T-helper 17 cell (primary cell): ENCODE results near the gene COX17. TPM values are rescaled to one million over a fixed set of nuclear protein-coding genes. Genes with fewer than 3 reads are reported as not detected.

Experiments
- ATAC-seq: fragments of 150-1000 bp; cut with Tn5 transposase; 2 replicates; pipeline ENCODE4 v1.10.0; 2021; ENCODE audit warnings: mild to moderate bottlenecking, moderate library complexity
- DNase-seq, 3 donors: peaks; one replicate each; pipeline versions ENCODE4 v3.0.0 to v3.0.0-alpha.2; 2020 to 2021
- H3K9me3 ChIP-seq: one replicate; pipeline ENCODE4 v1.7.0; 2013; ENCODE audit warnings: low read length, mild to moderate bottlenecking; ENCODE audit not compliant: control insufficient read depth, poor library complexity, severe bottlenecking
- H3K27ac Mint-ChIP-seq: one replicate; pipeline ENCODE4 v1.8.0; 2022; ENCODE audit warnings: mild to moderate bottlenecking, moderate library complexity, mixed read lengths
- H3K27me3 Mint-ChIP-seq: one replicate; pipeline ENCODE4 v1.8.0; 2022; ENCODE audit warnings: mixed read lengths
- H3K36me3 Mint-ChIP-seq: one replicate; pipeline ENCODE4 v1.8.0; 2022; ENCODE audit warnings: low read depth, mixed read lengths
- H3K4me1 Mint-ChIP-seq: one replicate; pipeline ENCODE4 v1.8.0; 2022; ENCODE audit warnings: mild to moderate bottlenecking, mixed read lengths
- H3K4me3 Mint-ChIP-seq: one replicate; pipeline ENCODE4 v1.8.0; 2022; ENCODE audit warnings: mild to moderate bottlenecking, moderate library complexity, mixed read lengths
- total RNA-seq, 4 donors: library from RNA in 2 of 4; stranded (reverse) in 2 of 4; gene quantifications; one replicate each; pipeline ENCODE4 v1.2.3 and lab custom pipeline; 2022 to 2026

Gene COX17
- total RNA-seq, 2 donors from 2014 or later = 26.8 to 28.9 TPM

DNA sequence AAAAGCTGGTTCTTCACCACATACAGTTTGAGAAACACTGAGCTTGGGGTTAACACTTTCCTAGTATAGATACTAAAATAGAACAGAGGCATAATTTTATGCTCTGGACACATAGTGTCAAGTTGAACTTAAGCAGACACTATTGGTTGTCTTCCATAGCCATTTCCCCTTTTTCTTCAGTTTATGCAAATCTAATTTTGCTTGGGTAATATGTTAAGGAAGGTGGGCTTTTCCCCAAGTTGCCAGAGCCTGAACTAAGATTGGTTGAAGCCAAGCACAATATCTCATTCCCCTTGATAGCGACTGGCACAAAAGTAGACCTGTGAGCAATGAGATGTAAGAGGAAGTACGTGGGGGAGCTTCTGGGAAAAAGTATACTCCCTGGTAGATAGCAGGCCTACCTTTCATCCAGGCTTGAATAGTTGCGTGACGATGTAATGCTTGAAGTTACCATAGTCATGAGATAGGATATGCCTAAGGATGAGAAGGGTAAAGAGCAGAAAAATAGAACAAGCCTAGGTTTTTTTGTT lies 12.3 kb downstream of the COX17 start:
- Mint-ChIP-seq H3K27me3 (no peaks in the 10 kb centered on the region), H3K36me3 (no peaks in the 10 kb centered on the region), H3K4me1 (peaks cover 3% of the 10 kb centered on the region), H3K4me3 (no peak overlapping the region), H3K27ac (no peak overlapping the region)
- H3K9me3 ChIP-seq = no peaks in the 10 kb centered on the region
- ATAC-seq (no peak), DNase-seq (no peak)

DNA sequence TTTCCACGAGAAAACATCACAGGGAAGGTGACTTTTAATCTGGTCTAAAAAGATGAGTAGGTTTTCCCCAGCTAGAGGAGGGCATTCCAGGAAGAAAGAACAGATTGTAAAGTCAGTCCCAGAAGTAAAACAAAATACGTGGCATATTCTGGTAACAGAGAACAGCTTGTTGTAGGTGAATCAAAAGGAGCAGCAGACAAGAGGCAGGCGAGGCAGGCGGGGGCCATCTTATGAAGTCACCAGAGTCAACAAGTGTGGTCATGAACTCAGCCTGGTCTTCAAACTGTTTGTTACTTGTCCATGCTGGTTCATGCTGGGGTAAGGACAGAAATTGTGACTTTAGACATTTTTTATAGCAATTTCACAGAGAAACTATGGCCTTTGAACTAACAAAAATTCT lies 12.8 kb downstream of the COX17 start:
- DNase-seq (no peak), ATAC-seq (no peak)
- Mint-ChIP-seq H3K36me3 (no peaks in the 10 kb centered on the region), H3K27me3 (no peaks in the 10 kb centered on the region), H3K4me1 (peaks cover 3% of the 10 kb centered on the region), H3K27ac (no peak overlapping the region), H3K4me3 (no peak overlapping the region)
- no peaks in the 10 kb centered on the region for H3K9me3 ChIP-seq

DNA sequence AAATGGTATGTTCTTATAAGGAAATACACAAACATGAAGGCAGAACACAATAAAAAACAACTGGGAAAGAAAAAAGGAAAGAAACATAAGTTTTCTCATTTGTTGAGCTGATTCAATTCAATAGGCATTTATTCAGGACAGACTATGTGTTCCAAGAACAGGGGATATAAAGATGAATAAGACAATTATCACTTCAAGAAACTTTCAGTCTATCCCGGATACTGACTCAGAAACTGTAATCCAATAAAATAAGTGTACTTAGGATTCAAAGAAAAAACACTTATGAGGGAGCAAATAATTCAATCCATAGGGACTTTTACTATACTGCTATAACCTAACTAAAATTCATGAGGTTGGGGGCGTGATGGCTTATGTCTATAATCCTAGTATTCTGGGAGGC lies 13.3 kb downstream of the COX17 start:
- H3K4me3 Mint-ChIP-seq = no peak overlapping the region

DNA sequence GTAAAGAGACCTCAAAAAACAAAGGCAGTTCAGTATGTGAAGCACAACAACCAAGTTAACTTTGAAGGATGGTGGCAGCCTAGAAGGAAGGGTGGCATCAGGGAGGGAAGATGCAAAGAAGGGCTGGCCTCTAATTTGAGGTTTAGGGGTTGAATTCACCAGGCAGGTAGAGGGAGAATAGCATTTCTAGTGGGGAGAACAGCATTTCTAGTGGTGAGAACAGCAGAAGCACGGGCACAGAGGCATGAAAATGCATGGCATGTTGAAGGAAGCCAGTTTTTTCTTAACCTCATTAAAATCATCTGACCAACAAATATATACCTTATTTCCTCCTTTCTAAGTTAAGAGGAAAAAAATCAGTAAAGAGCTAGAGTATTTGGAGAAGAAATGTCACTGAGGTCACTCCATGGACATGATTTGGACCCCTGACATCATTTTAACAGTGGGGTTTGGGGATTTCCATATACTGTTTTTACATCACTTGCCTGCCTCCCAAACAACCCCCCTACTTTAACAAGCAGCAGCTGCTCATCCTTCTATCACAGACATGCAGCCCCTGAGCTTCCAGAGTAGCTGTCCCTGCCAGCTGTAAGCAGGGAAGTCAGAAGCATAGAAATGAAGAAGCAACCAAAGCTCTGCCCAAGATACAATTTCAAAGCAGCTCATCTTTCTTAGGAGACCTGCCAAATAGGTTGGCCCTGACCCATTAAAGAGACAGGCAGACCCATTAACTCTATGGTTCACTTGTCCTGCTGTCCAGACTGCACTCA lies 14.4 kb downstream of the COX17 start:
- H3K9me3 ChIP-seq = no peaks in the 10 kb centered on the region
- peak overlapping the region; percentile 68 for H3K27ac Mint-ChIP-seq
- H3K4me3 Mint-ChIP-seq = no peak overlapping the region
- peaks cover 3% of the 10 kb centered on the region for H3K4me1 Mint-ChIP-seq
- H3K27me3 Mint-ChIP-seq = no peaks in the 10 kb centered on the region
- H3K36me3 Mint-ChIP-seq = no peaks in the 10 kb centered on the region
- DNase-seq (no peak), ATAC-seq (no peak)

More for the DNA sequence above, 13.3 kb downstream of the COX17 start:
- no peaks in the 10 kb centered on the region for H3K27me3 Mint-ChIP-seq
- ATAC-seq (no peak), DNase-seq (no peak)
- H3K36me3 Mint-ChIP-seq = no peaks in the 10 kb centered on the region
- no peak overlapping the region for H3K27ac Mint-ChIP-seq
- no peaks in the 10 kb centered on the region for H3K9me3 ChIP-seq
- peaks cover 3% of the 10 kb centered on the region for H3K4me1 Mint-ChIP-seq

DNA sequence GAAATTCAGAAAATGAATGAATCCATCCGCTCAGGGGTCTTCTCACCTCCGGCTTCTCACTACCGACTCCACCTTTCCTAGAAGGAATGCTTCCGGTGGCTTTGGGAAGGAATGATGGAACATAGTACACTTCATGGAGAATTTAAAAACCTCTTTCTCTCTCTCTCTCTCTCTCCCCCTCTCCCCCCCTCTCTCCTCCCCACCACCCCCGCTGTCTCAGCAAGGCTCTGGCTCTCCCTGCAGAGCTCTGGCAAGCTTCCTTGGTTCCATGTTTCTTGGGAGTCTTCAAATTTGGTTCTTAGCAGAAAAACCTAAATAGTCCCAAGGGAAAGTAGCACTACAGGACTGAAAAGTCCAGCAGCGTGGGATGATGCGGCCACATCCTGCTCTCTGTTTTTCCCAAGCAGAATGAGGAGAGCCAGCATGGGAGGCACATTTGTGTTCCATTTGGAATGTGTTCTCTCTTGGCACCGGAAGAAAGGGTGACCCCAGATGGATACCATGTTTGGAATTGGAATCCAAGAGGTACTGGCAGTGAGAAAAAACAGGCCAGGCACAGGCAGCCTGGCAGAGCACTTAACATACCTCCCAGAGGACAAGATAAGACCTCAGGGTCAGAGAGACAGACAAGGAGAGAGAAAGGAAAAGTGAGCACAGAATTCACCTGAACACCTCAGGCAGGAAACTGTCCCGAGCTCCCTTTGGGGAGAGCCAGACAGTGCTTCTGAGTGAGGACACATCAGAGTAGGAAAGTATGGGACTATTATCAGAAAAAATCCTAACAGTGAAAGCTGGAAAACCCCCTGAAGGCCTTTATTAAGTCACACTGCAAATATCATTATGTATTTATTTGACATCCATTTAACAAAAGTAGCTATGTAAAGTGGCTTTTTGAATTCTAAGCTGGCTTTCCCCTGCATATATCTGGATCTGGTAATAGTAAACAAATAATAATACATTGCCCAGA lies 16.4 kb downstream of the COX17 start, which contains the start of gene POPDC2:
Gene POPDC2 (minus strand): TSS at position 116 of the 967 bp plus-strand sequence. CDS start 166 bp downstream, outside the sequence.
- no peaks in the 10 kb centered on the region for H3K9me3 ChIP-seq
- DNase-seq (no peak), ATAC-seq (no peak)
- Mint-ChIP-seq H3K4me1 (peaks cover 3% of the 10 kb centered on the region), H3K27ac (peak within 1 kb of the TSS; percentile 68), H3K36me3 (peaks cover 3% of the 10 kb centered on the region), H3K27me3 (no peaks in the 10 kb centered on the region), H3K4me3 (no peak within 1 kb of the TSS)

DNA sequence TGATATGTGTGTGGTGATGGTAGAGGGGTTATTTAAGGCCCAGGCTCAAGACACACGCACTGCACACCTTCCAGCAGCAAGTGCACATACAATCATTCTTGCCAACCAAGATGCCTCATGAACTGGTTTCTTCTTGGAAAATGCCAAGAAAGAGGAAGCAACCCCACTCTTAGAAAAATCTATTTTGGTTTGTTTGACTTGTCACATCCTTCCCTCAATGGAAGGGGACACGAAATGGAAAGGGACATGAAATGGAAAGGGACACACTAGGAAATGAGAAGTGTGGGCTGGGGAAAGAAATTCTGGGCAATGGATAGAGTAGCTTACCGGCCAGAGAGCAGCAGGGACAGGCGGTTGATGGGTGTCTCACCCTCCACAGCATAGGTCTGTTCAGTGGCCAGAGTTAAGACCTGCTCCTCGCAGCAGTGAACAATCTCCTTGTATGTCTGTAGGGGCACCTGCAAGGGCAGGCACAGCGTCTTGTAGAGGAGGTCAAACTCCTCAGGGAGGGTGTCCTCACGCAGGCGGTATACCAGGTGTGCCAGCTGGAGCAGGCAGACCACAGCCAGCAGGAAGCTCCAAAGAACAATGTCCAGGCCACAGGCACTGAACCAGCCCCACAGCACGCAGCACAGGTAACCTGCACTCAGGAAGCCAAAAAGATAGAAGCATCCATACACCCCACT lies 17.5 kb downstream of the COX17 start:
- Mint-ChIP-seq H3K4me1 (peaks cover 3% of the 10 kb centered on the region), H3K36me3 (peaks cover 3% of the 10 kb centered on the region), H3K27me3 (no peaks in the 10 kb centered on the region), H3K27ac (no peak overlapping the region), H3K4me3 (no peak overlapping the region)
- ATAC-seq (no peak), DNase-seq (no peak)
- H3K9me3 ChIP-seq = no peaks in the 10 kb centered on the region

DNA sequence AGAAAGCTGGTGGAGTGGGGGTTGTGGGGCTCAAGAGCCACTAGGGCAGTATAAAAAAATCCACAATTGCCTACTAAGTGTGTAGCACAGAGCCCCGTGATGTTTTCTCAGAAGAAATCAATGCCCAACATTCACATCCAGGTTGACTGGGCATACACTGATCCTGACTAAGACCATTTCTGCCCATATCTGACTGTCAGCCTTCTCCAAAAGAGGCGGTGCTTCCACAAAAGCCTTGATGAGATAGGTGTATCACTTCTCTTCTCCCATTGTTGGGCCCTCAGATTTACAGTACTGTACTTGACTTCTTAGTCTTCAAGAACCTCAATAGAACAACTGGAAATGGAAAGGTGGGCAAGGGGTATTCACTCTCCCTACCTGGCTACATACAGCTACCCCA lies 18.2 kb downstream of the COX17 start:
- Mint-ChIP-seq H3K27me3 (no peaks in the 10 kb centered on the region), H3K36me3 (peaks cover 5% of the 10 kb centered on the region), H3K27ac (no peak overlapping the region), H3K4me3 (no peak overlapping the region), H3K4me1 (peaks cover 3% of the 10 kb centered on the region)
- ATAC-seq = no peak
- no peak for DNase-seq
- no peaks in the 10 kb centered on the region for H3K9me3 ChIP-seq

DNA sequence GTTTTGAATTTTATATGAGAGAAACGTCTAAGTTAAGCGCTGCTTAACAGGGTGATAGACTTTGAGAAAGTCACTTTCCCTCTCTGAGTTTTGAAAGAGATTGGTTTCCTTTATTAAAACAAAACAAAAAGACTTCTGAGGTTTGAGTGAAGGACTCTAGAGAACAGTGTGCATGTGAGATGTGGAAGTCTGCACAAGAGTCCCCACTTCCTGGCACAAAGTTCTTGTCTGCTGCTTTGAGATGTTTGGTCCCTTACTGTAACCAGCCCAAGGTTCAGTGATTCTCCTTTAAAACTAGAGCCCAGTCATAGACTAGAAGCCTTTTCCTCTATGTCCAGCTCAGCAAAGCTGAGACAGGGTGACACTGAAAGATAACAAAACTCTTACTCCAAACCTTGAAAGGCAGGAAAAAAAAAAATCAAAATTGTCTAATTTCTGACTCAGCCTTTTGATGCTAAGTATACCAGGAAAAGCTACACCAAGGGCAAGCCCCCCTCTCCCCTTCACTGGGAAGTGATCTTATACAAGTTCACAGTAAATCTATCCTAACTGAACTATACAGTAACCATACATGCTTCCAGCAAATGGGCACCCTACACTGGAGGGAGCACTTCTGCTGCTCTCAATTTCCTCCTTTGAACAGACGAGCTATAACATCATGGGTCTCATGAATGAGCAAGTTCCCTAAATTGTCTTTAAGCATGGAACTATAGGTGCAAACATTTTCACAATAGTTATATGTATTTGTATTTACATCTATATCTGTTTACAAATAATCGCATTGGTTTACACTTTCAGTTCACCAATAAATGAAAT lies 19.1 kb downstream of the COX17 start:
- DNase-seq = no peak
- Mint-ChIP-seq H3K27ac (no peak overlapping the region), H3K27me3 (no peaks in the 10 kb centered on the region), H3K36me3 (peaks cover 8% of the 10 kb centered on the region), H3K4me1 (peaks cover 3% of the 10 kb centered on the region), H3K4me3 (no peak overlapping the region)
- no peaks in the 10 kb centered on the region for H3K9me3 ChIP-seq
- ATAC-seq = no peak

DNA sequence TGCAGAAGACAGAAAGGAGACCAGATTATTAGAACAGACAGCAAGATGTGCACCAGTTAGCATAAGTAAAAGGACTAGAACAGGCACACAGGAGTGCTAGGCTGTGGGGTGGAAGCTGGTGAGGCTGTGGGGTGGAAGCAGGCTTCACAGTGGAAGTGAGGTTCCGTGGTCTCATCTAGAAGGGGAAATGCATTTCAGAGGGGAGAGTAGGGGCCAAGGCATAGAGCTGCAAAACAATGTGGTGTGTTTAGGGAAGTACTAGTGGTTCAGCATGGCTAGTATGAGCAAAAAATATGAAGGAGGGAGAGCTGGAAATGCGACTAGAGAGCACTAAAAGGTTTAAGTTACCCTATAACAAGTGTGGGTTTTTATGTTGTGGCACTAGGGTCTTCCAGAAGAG lies 23.3 kb downstream of the COX17 start:
- ATAC-seq = no peak
- Mint-ChIP-seq H3K4me3 (no peak overlapping the region), H3K36me3 (peaks cover 18% of the 10 kb centered on the region), H3K4me1 (peaks cover 4% of the 10 kb centered on the region), H3K27ac (no peak overlapping the region), H3K27me3 (no peaks in the 10 kb centered on the region)
- no peak for DNase-seq
- no peaks in the 10 kb centered on the region for H3K9me3 ChIP-seq

DNA sequence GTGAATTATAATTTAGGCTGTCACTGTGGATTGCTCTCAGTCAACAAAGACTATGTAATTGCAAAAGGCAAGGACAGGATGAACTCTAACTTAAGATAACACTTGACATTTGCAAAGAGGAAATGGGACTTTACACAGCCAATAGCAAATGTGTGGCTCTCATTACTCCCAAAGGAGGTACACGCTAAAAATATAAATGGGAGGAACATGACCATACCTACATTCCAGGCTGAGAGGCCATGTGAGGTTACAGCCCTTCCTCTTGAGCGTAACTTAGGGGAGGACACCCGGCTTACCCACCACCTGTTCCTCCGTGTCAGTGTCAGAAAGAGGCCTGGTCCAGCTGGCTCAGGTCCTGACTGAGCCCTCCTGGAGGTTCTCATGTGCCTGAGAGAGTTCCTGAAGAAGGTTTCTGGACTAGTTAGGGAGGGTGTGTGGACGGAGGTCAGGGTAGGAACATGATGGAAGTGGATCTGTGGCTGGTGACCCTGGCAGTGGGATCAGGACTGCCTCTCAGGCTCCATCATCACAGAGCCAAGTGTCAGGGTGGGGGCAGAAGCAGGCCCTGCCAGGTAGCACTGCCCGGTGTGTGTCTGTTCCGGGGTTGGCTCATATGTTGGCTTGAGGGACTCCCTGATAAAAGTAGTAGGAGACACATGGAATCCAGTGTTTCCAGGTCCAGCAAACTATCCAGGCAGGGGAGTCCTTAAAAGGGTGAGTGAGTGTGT lies 24.7 kb downstream of the COX17 start:
- no peak overlapping the region for H3K27ac Mint-ChIP-seq
- no peaks in the 10 kb centered on the region for H3K27me3 Mint-ChIP-seq
- H3K9me3 ChIP-seq = no peaks in the 10 kb centered on the region
- peaks cover 24% of the 10 kb centered on the region for H3K36me3 Mint-ChIP-seq
- H3K4me1 Mint-ChIP-seq = peaks cover 8% of the 10 kb centered on the region
- DNase-seq (no peak), ATAC-seq (no peak)
- H3K4me3 Mint-ChIP-seq = no peak overlapping the region

DNA sequence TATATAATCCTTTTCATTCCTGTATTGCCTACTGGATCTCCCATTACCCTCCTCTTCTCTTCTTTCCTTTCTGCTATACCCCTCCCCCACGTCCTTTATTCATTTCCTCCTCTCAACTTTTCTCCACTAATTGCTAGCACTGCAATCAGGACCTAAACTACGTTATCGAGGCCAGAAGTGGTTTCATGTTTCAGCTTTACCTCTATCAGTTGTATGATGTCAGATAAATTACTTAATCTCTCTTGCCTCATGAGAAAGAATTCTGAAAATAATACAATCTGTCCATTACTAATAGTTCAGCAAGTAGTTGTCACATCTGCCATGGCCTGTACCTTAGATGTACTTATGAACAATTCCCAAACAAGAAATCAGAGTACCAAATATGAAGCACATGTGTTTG lies 27.4 kb downstream of the COX17 start:
- no peaks in the 10 kb centered on the region for H3K9me3 ChIP-seq
- no peaks in the 10 kb centered on the region for H3K27me3 Mint-ChIP-seq
- H3K36me3 Mint-ChIP-seq = peaks cover 29% of the 10 kb centered on the region
- no peak for DNase-seq
- ATAC-seq = no peak
- peaks cover 10% of the 10 kb centered on the region for H3K4me1 Mint-ChIP-seq
- peak overlapping the region; percentile 27 for H3K27ac Mint-ChIP-seq
- no peak overlapping the region for H3K4me3 Mint-ChIP-seq
